Astrocyte (in vitro differentiated cells and primary cell): ENCODE measurements around the gene CYP21A2.

Source experiments
- CTCF ChIP-seq: IDR thresholded peaks from 2 replicates; pipeline ENCODE4 v1.5.1; 2011; ENCODE audit warnings: low read depth, mild to moderate bottlenecking, inconsistent platforms, low read length, moderate library complexity; ENCODE audit not compliant: insufficient read depth
- EZH2 ChIP-seq: IDR thresholded peaks from 2 replicates; pipeline ENCODE4 v1.6.1; 2012; ENCODE audit warnings: mild to moderate bottlenecking, low read length, inconsistent platforms; ENCODE audit not compliant: insufficient read depth

DNA sequence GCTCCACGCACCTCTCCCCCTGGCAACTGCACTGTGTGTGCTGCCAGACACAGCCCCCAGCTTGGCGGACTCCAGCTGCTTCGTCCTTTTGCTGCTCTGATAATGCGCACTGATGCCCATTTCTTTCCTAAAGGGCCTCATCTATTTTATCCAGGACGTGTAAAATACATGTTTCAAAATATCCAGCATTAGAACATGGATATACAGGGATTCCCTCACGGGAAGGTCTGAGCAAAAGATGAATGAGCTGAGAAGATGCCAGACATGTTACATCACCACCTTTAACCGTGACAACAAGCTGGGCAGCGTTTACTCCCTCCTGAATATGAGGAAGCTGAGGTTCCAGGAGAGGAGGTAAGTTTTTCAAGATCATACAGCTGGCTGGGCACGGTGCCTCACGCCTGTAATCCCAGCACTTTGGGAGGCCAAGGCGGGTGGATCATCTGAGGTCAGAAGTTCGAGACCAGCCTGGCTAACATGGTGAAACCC, 38.1 kb downstream of the CYP21A2 start:
- no peak for TF ChIP-seq CTCF
- TF ChIP-seq EZH2 = no peak
